ENCODE measurements around the gene BICC1. TPM values are rescaled to one million over a fixed set of nuclear protein-coding genes. Genes with fewer than 3 reads are reported as not detected.

The BICC1 gene
- total RNA-seq, 1 experiment from 2014 or later, result 7.2 TPM

DNA sequence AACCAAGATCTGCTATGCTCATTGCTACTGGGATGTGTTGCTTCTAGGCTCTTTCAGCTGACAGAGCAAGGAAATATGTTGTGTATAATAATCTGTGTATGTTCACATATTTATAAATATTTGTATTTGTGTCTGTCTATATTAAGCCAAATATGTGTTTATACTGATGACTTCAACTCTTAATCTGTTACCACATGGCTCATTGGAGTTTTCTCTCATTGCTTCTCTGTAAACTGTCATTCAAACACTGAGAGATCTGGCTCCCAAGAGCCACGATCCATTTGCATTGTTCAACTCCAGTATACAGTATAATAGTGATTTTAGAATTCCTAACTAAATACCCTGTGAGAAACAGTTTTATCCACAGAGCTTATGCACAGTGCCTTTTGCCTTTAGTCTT, 35.3 kb downstream of the BICC1 start:
- in situ Hi-C loops (cut with HindIII; ENCODE audit: low pct_unique_long_range_greater_than_20kb, low sequenced_read_pairs), result no loop called here
- DNase-seq (ENCODE audit: low read depth, low spot score), result no peak

- DNase-seq (ENCODE audit: low read depth, low spot score), result no peak
- in situ Hi-C loops (cut with HindIII; ENCODE audit: low pct_unique_long_range_greater_than_20kb, low sequenced_read_pairs), result no loop called here
Observed at GRCh38 chr10:58554316-58554715, 41.6 kb downstream of the BICC1 start.

- in situ Hi-C loops (cut with HindIII; ENCODE audit: low pct_unique_long_range_greater_than_20kb, low sequenced_read_pairs), result no loop called here
- no peak for DNase-seq (ENCODE audit: low read depth, low spot score)
Observed at GRCh38 chr10:58555170-58555929, 42.7 kb downstream of the BICC1 start.

DNA sequence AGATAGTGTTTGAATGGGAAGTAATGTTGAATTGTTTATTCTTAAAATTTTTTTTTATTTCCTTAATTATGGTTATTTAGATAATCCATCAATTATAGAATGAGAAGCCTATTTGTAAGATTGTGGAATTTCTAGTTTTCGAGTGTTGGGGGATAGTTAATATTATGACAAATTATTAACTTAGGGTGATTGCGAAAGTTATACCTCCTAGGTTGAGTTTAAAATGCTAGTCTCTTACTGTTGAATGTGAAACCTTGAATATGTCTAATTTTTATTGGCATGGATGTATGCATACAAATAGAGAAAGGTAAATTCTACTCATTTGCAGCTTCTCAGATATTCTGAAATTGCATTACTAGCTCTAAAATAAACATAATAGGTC, 43.2 kb downstream of the BICC1 start:
- no peak for DNase-seq (ENCODE audit: low read depth, low spot score)
- in situ Hi-C loops (cut with HindIII; ENCODE audit: low pct_unique_long_range_greater_than_20kb, low sequenced_read_pairs), result no loop called here

GRCh38 chr10:58556516-58557165, 44.0 kb downstream of the BICC1 start:
- no peak for DNase-seq (ENCODE audit: low read depth, low spot score)
- in situ Hi-C loops (cut with HindIII; ENCODE audit: low pct_unique_long_range_greater_than_20kb, low sequenced_read_pairs), result no loop called here

GRCh38 chr10:58557714-58558113, 45.0 kb downstream of the BICC1 start:
- no peak for DNase-seq (ENCODE audit: low read depth, low spot score)
- in situ Hi-C loops (cut with HindIII; ENCODE audit: low pct_unique_long_range_greater_than_20kb, low sequenced_read_pairs), result no loop called here

GRCh38 chr10:58560068-58560467, 47.4 kb downstream of the BICC1 start:
- in situ Hi-C loops (cut with HindIII; ENCODE audit: low pct_unique_long_range_greater_than_20kb, low sequenced_read_pairs), result no loop called here
- no peak for DNase-seq (ENCODE audit: low read depth, low spot score)

GRCh38 chr10:58565271-58565670, 52.6 kb downstream of the BICC1 start:
- DNase-seq (ENCODE audit: low read depth, low spot score), result no peak
- in situ Hi-C loops (cut with HindIII; ENCODE audit: low pct_unique_long_range_greater_than_20kb, low sequenced_read_pairs), result no loop called here

DNA sequence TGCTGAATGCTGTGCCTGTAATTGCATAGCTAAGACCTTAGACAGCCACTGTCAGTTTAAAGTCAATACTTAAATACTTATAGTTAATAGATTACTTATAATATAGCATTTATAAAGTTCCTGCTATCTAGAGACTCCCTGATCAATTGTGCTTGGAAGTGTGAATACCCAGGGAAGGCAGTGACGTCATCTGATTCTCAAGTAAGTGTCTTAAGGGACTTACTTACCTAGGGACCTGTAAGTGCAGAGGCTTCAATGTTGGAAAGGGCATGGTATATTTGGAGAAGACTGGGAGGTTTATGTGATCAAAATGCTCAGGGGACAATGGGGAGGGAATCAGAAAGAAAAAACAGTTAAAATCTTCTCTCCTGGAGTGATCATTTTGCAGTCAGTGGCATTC, 55.0 kb downstream of the BICC1 start:
- in situ Hi-C loops (cut with HindIII; ENCODE audit: low pct_unique_long_range_greater_than_20kb, low sequenced_read_pairs), result no loop called here
- DNase-seq (ENCODE audit: low read depth, low spot score), result no peak

GRCh38 chr10:58568428-58568935, 55.8 kb downstream of the BICC1 start:
- no peak for DNase-seq (ENCODE audit: low read depth, low spot score)
- in situ Hi-C loops (cut with HindIII; ENCODE audit: low pct_unique_long_range_greater_than_20kb, low sequenced_read_pairs), result no loop called here

- in situ Hi-C loops (cut with HindIII; ENCODE audit: low pct_unique_long_range_greater_than_20kb, low sequenced_read_pairs), result no loop called here
- no peak for DNase-seq (ENCODE audit: low read depth, low spot score)
Observed at GRCh38 chr10:58570307-58570723, 57.6 kb downstream of the BICC1 start.

- in situ Hi-C loops (cut with HindIII; ENCODE audit: low pct_unique_long_range_greater_than_20kb, low sequenced_read_pairs), result no loop called here
Observed at GRCh38 chr10:58570979-58571378, 58.3 kb downstream of the BICC1 start.

DNA sequence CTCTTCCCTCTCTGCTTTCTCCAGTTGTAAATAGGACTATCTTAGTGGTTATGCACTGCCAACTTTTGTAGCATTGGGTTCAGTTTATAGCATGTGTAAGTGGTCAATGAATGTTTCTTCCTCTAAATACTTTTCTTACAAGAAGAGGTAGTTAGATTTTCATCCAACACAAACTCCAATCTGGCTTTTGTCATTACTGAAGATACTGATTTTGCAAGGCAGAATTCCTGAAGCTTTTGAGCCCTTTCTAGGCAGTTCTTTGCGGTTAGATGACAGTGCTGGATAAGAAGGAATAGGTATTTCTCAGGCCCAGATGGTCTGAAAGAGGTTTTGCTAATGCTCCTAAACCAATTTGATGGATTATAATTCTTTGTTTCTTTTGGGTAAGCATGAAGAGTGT, 60.5 kb downstream of the BICC1 start:
- no peak for DNase-seq (ENCODE audit: low read depth, low spot score)
- in situ Hi-C loops (cut with HindIII; ENCODE audit: low pct_unique_long_range_greater_than_20kb, low sequenced_read_pairs), result no loop called here

More at GRCh38 chr10:58570979-58571378, 58.3 kb downstream of the BICC1 start:
- DNase-seq (ENCODE audit: low read depth, low spot score), result no peak

- in situ Hi-C loops (cut with HindIII; ENCODE audit: low pct_unique_long_range_greater_than_20kb, low sequenced_read_pairs), result no loop called here
- no peak for DNase-seq (ENCODE audit: low read depth, low spot score)
Observed at GRCh38 chr10:58574058-58574457, 61.4 kb downstream of the BICC1 start.

DNA sequence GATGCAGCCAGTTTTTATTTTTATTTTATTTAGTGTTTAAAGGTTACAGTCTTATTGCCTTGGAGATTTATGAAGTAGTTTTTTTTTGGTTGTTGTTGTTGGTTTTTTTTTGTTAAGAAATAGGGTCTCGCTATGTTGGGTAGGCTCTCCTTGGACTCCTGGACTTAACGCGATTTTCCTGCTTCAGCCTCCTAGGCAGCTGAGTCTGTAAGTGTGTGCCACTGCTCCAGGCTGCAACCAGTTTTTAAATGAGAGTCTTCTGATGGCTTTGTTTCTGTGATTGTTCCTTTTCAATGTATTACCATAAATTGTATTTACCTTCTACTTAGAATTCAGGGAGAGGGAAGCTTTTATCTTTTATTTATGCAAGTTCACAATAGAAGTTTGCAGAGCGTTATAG, 62.8 kb downstream of the BICC1 start:
- DNase-seq (ENCODE audit: low read depth, low spot score), result no peak
- in situ Hi-C loops (cut with HindIII; ENCODE audit: low pct_unique_long_range_greater_than_20kb, low sequenced_read_pairs), result no loop called here

- in situ Hi-C loops (cut with HindIII; ENCODE audit: low pct_unique_long_range_greater_than_20kb, low sequenced_read_pairs), result no loop called here
- no peak for DNase-seq (ENCODE audit: low read depth, low spot score)
Observed at GRCh38 chr10:58576751-58577436, 64.2 kb downstream of the BICC1 start.

DNA sequence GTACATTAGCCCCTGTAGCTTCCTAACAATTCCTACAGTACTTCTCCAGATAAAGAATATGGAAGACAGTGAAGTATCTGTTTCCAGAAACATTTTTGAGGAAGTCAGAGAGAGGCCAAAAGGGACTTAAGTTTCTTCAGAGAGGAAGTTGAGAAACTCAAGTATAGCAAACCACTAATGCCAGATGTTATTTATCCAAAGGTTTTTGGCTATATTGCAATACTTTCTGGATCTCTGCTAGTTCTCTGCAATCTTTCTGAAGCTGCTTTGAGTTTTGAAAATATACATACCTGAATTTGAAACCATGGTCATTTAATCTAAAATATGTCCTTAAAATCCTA, 64.7 kb downstream of the BICC1 start:
- peak; percentile 12 for DNase-seq (ENCODE audit: low read depth, low spot score)
- in situ Hi-C loops (cut with HindIII; ENCODE audit: low pct_unique_long_range_greater_than_20kb, low sequenced_read_pairs), result no loop called here

DNA sequence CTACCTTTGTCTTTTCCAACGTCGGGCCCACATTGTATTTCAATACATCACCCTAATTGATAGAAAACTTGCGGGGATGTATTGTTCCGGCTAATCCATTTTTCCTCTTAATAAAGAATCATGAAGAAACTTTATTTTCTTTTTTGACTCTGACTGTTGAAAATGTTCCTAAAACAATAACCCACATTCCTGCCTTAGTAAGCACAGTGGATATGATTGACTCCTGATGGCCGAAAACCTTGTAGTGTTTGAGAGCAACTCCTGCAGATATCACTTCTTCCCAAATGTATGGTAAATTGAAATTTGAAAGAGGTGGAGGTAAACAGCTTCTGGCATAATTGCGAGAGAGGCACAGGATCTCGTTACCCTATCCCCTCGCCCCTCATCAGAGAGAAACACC, 65.7 kb downstream of the BICC1 start:
- in situ Hi-C loops (cut with HindIII; ENCODE audit: low pct_unique_long_range_greater_than_20kb, low sequenced_read_pairs), result no loop called here
- no peak for DNase-seq (ENCODE audit: low read depth, low spot score)
